Mesangial cell (primary cell): Measurements from ENCODE around the gene MARVELD3. TPM values are rescaled to one million over a fixed set of nuclear protein-coding genes. Genes with fewer than 3 reads are reported as not detected.

Experiments used
- total RNA-seq: library from RNA; depleted of rRNA; stranded (reverse); fragments of >200 nt; gene quantifications from 2 replicates; pipeline ENCODE4 v1.2.3, GENCODE V29; 2015

Gene MARVELD3, protein sequence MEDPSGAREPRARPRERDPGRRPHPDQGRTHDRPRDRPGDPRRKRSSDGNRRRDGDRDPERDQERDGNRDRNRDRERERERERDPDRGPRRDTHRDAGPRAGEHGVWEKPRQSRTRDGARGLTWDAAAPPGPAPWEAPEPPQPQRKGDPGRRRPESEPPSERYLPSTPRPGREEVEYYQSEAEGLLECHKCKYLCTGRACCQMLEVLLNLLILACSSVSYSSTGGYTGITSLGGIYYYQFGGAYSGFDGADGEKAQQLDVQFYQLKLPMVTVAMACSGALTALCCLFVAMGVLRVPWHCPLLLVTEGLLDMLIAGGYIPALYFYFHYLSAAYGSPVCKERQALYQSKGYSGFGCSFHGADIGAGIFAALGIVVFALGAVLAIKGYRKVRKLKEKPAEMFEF
- 0.63 TPM in 1 of 2 replicates, not detected in the other for total RNA-seq

DNA sequence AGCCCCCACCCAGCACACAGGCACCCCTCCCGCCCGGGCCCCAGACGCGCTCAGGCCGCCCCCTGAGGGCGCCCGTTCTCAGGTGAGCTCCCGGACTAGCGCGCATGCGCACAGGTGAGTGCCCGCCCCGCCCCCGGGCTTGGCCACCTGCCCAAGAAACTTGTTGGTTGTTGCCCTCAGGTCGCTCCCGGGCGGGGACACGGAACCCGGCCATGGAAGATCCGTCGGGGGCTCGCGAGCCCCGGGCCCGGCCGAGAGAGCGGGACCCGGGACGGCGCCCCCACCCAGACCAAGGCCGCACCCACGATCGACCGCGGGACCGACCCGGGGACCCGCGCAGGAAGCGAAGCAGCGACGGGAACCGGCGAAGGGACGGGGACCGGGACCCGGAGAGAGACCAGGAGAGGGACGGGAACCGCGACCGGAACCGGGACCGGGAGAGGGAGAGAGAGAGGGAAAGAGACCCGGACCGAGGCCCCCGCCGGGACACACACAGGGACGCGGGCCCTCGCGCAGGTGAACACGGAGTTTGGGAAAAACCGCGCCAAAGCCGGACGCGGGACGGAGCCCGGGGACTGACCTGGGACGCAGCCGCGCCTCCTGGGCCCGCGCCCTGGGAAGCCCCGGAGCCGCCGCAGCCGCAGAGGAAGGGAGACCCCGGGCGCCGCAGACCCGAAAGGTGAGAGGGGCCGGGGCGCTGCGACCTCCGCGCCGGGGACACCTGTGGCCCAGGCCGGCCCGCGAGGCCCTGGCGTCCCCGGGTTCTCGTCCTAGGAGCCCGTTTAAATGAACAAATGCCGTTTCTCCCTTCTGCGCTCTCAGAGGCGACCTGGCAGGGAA lies at the start of gene MARVELD3:
MARVELD3 (plus strand) TSS at position 167 of the 840 bp plus-strand sequence; CDS start at position 213, 46 bp downstream.

DNA sequence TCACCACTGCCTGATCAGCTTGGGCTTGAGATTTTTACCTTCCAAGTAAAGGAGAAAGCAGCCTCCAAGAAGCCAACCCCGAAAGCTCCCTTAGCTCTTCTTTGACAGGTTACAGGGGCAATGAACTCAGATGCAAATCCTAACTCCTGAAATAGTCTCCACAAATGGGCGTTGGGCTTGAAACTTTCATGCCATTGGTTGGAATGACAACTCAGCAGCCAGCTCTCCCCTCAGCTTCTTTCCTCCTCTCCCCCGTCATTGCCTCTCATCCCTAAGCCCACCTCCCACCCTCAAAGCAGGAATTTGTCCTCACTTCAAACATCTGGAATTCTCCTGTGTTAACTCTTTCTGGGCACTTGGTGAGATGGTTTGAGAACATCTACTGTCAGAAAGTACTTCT lies 49.0 kb upstream of the MARVELD3 start, which contains the start of gene TAT:
TAT (minus strand) TSS at position 122 of the 400 bp plus-strand sequence. CDS start 677 bp downstream, outside the sequence.

Other genes with a start within 250 kb of the MARVELD3 start
- gene TLE7, start 184.1 kb upstream of the MARVELD3 start, total RNA-seq: not detected in 2 replicates
- gene ZNF23, start 163.9 kb upstream of the MARVELD3 start, total RNA-seq: 2.9 and 3.0 TPM in 2 replicates
- 0.98 and 5.8 TPM in 2 replicates for gene ZNF19, start 136.9 kb upstream of the MARVELD3 start, total RNA-seq
- gene CHST4, start 99.8 kb upstream of the MARVELD3 start, total RNA-seq: not detected in 2 replicates
- gene TAT, start 49.1 kb upstream of the MARVELD3 start, total RNA-seq: not detected in 2 replicates
- gene PHLPP2, start 98.5 kb downstream of the MARVELD3 start, total RNA-seq: 6.0 and 7.2 TPM in 2 replicates
- gene AP1G1, start 182.7 kb downstream of the MARVELD3 start, total RNA-seq: 48.9 and 62.6 TPM in 2 replicates
- gene ATXN1L, start 219.8 kb downstream of the MARVELD3 start, total RNA-seq: 9.9 and 18.6 TPM in 2 replicates